ENCODE data around the gene CAPN1.

DNA sequence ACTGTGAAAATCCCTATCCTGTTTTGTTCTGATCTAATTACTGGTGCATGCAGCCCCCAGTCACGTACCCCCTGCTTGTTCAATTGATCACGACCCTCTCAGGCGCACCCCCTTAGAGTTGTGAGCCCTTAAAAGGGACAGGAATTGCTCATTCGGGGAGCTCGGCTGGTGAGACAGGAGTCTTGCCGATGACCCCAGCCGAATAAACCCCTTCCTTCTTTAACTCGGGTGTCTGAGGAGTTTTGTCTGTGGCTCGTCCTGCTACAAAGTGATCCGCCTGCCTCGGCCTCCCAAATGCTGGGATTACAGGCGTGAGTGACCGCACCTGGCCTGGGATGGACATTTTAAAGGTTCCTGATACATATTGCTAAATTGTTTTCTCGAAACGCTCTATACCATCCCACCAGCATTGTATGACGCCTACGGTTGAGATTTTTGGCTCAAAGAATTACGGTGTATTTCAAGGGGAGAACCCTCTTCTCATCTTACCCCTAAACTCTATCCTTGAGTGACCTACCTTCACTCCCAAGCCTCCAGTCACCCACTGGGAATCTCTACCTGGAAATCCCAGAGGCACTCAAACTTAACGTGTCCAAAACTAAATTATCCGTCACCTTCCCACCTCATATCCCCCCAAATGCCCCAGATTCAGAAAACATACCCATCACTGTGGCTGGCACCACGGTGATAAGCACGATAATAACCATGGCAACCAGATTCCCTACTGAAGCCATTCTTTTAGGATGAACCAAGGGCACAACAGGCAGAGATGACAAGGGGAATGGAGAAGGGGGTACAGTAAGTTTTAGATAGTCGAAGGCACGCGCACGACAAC is 79.2 kb downstream of the CAPN1 start:
- TF ChIP-seq CTCF (conservative IDR thresholded peaks at IDR 0.05; ENCODE audit: low read depth, low read length) (no peak), POLR2A (IDR thresholded peaks at IDR 0.05; ENCODE audit: low read depth, low read length) (no peak), SMC3 (IDR thresholded peaks at IDR 0.05; ENCODE audit: low read depth, low read length) (no peak), NFE2L2 (IDR thresholded peaks at IDR 0.05; ENCODE audit: low read depth, low read length) (no peak), RFX5 (IDR thresholded peaks at IDR 0.05; ENCODE audit: low read depth, low read length) (no peak), CEBPB (IDR thresholded peaks at IDR 0.05; ENCODE audit: low read depth, low read length) (no peak), FOS (IDR thresholded peaks at IDR 0.05; ENCODE audit: low read depth, low read length) (no peak), RCOR1 (IDR thresholded peaks at IDR 0.05; ENCODE audit: insufficient replicate concordance, low read length) (no peak)
- TF ChIP-seq, protein P1, sequence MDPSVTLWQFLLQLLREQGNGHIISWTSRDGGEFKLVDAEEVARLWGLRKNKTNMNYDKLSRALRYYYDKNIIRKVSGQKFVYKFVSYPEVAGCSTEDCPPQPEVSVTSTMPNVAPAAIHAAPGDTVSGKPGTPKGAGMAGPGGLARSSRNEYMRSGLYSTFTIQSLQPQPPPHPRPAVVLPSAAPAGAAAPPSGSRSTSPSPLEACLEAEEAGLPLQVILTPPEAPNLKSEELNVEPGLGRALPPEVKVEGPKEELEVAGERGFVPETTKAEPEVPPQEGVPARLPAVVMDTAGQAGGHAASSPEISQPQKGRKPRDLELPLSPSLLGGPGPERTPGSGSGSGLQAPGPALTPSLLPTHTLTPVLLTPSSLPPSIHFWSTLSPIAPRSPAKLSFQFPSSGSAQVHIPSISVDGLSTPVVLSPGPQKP (IDR thresholded peaks at IDR 0.05; ENCODE audit: borderline replicate concordance, low read depth, low read length): no peak
- TF ChIP-seq, protein P2, sequence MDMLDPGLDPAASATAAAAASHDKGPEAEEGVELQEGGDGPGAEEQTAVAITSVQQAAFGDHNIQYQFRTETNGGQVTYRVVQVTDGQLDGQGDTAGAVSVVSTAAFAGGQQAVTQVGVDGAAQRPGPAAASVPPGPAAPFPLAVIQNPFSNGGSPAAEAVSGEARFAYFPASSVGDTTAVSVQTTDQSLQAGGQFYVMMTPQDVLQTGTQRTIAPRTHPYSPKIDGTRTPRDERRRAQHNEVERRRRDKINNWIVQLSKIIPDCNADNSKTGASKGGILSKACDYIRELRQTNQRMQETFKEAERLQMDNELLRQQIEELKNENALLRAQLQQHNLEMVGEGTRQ (IDR thresholded peaks at IDR 0.05; ENCODE audit: low read depth, low read length): no peak
